ENCODE data around the gene SCAPER.

SCAPER gene

DNA sequence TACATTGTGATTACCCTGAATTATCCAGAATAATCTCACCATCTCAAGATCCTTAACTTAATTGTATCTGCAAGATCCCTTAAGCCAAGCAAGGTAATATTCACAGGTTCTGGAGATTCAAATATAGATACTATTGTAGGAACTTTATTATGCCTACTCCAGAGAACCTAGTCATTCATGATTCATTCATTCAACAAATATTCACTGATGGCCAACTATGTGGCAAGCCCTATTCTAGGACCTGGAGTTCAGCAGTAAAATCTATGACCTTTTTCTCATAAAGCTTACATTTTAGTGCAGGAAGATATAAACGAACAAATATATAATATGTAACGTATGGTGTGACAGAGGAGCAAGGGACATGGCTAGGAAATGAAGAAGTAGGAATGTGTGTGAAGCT is 519.0 kb downstream of the SCAPER start:
- DNase-seq, result no peak

DNA sequence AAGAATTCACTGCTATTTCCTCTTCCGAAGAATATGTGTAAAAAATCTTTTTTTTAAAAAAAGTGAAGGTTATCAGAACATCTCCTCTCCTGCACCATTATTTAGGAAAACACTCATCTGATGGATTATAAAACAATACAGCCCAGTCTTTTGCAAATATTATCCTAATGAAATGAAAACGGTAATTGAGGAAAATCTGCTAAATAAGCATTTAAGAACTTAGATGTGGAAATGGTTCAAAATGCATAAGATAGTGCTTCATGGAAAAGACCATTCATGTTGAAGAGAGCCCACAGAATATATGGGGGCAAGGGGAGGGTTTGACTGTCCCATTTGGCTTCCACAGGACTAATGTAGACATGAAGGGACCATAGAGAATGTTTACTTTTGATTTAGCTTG is 520.7 kb downstream of the SCAPER start:
- DNase-seq, result no peak

DNA sequence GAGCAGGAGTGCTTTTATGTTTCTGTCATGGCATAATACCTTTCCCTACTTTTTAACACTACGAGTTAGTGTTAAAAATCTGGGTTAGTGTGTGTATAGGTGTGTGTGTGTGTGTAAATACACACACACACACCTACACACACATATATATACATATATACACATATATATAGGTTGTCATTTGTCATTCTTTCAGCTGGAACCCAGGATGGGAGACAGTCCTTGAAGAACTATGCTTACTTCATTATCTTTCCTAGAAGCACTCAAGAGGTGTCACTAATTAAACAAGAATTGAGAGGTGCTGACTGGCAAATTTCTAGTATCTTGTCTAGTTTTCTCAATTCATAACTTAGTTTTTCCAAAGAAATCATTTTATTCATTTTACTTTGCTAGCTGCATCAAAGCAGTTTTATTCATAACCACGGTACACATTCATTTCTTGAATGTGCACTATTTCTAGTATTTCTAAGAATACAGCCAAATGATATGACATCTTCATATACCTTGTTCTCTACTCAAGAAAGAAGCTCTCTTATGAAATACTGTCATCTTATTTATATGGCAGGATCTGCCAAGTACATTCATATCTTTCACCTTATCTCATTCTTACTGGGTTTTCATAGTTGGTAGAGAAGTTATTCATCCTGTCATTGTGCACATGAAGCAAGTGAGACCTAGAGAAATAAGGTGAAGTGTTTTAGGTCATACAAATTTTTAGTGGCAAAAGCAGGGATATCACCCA is 522.0 kb downstream of the SCAPER start:
- DNase-seq, result no peak

DNA sequence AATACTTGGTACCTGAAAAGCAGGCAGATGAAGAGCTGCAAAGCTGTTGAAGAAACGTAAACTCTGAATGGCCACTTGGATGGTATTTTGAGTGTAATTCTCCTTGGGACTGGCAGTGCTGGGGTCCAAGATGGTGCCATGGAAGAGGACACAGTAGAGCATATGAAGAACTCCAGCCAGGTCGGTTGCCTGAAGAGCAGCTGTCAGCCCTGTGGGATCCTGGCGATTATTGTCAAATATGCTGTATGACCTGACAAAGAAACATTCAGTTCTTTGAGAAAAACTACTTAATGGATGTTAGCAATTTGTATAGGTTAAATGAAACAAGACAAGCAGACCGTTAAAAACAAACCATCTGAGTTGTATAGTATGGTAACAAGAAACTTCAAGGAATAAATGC is 523.8 kb downstream of the SCAPER start:
- DNase-seq, result no peak

DNA sequence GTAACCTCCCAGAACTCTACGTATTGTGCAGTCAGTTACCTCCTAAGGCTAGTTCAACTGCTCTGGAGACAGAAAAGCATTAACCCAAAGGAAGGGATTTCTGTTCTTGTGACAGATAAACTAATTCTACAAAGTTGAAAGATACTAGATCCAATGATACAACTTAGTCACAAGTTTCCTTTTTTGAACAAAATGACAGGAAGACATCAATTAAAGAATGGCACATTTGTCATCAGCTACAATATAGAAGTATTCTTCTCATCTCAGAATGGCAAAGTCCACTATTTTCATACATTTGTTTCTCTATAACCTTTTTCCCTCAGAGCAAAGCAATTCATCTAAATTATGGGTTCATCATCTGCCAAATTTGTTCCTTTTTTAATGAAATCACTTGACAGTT is 524.9 kb downstream of the SCAPER start:
- no peak for DNase-seq

DNA sequence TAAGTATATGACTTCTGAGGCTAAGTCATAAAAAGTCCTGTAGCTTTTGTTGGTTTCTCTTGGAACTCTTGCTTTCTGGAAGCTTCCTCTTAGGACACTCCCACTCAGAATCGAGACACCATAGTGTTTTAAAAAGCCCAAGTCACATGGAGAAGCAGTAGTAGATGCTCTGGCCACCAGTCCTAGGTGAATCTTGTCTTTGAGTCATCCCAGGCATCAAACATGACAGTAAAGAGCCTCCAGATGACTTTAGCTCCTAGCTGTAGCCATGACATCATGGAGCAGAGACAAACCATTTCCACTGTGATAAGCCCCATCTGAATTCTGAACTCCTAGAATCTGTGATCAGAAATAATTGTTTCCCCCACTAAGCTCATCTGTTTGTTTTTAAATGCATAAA is 526.4 kb downstream of the SCAPER start:
- no peak for DNase-seq

DNA sequence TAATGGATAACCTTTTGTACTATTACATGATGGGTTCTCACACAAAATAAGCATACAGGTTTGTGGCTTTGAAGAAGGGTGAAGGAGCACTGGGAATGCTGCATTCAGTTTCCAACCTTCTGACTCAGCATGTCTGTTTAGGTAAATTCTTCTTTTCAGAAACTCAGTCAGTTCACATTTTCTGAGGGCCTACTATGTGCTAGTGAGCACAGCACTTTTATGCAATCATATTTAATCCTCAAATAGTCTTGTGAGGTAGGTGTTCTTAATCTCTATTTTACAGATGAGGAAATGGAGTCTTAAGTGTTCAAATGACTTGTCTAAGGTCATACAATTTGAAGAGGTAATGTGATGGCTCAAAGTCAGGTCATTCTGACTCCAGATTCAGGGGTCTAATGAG is 527.4 kb downstream of the SCAPER start:
- DNase-seq, result no peak

DNA sequence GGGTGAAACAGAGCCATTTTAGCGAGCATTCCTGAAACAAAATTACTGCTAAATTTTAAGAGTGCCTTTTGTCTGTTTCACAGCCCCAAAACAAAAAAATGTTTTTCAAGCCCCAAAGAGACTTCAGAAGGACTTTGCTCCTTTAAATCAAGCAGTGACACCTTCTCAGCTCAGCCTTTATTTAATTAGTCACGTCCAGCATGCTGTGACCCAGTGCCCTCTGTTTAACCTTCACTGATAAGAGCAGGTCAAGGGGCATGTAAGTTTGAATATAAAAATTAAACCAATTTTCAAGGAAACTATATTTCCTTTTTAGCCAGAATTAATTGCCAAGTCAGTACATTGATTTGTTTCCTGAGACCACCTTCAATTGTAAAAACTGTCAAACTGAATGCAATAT is 527.9 kb downstream of the SCAPER start:
- DNase-seq, result no peak

DNA sequence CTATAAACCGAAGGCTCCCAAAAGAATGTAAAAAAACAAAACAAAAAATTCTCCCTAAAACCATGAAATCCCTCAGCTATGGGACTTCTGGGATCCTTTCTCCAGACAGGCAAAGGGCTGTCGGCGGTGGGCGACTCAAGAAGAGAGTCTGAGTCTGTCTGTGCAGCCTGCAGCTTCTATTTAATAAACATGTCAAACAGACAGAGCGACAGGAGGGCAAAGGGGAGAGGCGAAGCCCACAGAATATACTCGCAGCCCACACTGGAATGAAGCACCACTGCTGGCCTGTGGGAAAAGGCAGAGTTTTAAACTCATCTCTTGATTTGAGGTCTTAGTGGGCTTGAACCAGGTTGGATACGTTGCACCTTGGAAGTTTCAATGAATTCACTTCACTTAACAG is 528.3 kb downstream of the SCAPER start:
- DNase-seq, result no peak

DNA sequence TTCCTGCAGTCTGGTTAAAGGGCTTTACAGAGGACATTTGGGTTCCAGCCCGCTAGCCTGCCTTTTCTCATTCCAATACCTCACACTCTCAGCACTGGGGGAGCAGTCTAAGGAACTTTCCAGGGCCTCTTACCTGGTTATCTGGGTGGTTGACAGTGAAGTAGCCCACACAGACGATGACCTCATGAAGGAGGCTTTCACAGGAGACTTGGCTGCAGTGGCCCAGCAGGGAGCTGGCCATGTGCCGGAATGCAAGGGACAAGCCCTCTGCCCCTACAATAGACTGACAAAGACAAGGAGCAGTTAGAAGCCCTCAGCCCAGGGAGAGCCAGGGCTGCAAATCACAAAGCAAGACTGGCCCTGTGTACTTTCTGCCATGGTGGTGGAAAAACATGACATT is 529.1 kb downstream of the SCAPER start:
- DNase-seq, result no peak

DNA sequence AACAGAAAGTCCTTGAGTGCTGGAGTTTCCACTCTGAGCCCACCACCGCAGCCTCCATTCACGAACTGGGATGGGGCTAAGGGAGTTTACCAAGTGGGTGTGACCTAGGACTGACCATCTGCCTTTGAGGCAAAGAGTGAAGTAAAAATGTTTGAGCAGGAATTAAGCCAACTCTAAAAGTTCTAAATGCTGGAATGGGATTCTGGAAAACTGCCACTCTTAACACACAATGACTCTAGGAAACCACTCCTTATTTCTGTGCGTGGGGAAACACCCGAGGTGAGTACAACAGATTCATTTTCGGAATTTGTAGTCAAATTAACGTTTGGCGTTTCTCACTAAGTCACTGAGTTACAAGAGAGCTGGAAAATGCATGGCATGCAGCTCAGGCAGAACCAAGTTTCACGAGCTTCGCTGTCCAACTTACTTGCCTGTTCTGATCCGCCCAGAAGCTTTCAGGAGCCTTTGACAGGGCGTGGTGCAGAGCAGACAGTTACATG is 537.0 kb downstream of the SCAPER start:
- no peak for DNase-seq

DNA sequence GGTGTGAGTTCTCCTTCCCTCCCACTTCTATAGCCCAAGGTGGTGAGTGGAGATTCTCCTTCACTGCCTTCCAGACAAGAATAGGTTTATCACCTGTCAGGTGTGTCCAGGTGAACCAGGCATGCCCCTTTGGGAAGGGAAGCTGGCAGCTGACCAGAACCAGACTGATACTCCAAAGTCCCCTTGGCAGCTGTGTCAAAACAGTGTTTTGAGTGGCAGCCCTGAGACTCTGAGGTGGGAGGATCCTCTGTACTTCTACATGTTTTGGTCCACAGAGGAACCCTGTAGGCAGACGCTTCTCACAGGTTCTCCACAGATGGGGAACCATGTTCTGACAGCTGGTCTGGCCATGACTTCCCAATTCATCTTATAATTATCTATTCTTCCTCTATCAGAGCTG is 538.4 kb downstream of the SCAPER start:
- DNase-seq, result no peak

DNA sequence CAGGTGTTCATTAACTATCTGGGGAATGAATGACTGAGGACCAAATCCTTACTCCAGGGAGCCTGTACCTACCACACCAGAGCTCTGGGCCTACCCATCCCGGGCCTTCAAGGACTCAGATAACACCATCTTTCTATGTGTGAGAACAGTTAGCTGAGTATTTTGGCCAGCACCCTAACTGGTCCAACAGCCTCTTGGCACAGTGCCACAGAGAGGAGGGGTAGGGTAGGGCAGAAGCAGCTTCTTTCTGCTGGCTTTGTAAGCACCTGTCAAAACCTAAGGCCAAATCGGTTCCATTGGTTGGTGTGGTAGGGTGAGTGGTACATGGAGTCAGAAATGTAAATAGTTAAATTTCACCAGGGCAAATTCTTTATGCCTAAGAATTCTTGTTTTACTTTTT is 541.9 kb downstream of the SCAPER start:
- DNase-seq, result no peak

DNA sequence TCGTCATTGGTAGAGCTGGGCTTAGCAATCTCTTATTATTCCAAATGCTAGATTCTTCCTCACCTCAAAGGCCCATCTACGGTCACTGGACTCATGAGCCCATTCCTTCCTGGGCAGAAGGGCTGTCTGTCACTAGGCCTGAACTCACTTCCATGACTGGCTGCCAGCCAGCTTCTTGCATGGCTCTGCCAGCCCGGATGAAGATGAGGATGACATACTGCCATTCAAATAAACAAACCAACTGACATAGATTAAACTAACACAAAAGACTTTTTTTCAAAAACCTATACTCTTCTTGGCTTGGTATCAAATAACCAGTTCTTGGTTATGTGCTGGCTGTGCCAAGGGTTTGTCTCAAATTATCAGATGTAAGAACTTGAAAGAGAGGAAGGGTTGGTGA is 544.7 kb downstream of the SCAPER start:
- no peak for DNase-seq

DNA sequence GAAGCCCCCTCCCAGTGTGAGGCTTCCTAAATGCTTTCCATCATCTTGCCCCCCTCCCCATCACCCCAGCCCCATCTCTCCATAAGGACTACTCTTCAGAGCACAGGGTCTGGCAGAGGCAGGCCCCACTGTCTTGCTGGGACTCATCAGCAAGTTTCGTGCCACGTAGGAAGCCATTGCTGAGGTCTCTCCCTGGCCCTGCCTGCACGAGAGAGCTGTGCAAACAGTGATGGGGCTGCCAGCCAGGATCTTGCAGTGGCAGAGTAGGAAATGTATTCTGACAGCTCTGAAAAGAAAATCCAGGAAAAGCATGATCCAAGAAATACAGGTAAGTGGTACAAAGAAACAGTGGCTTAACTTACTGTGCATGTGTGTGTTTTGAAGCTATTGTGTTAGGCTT is 546.0 kb downstream of the SCAPER start:
- no peak for DNase-seq

DNA sequence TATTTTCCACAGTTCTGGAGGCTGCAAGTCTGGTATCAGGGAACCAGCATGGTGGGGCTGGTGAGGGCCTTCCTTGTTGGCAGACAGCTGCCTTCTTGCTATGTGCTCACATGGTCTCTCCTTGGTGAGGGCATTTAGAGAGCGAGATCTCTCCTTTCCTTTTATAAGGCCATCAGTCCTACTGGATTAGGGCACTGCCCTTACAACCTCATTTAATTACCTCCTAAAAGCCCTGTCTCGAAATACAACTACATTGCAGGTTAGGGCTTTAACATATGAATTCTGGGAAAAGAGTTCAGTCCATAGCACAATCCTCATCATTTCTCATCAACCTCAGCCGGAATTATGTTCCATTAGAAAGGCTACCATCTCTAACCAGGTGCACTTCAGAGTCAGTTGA is 546.7 kb downstream of the SCAPER start:
- no peak for DNase-seq

DNA sequence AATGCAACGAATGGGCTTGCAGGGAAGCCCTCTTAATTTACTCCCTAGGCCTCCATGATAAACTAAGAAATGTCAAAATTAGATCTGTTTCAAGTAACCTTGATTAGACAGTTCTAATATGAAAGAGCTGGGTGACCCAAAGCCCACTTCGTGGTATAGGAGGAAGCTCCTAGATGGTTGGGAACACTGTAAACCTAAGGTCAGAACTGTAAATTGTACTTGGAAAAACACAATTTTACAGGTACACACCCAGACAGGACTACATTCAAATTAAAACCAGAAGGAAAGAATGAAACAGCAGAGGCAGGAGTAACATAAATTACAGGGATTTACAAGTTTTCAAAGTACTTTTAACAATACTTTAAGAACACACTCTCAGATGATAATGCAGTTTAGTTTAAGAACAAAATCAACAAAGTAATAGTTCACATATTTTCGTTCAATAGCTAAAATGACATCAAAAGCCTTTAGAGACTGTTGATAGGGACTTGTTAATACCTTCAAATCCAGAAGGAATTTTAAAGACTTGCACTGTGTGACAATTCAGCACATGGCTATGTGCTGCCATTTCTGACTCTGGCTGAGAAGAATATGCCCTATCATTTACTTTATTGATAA is 550.2 kb downstream of the SCAPER start:
- DNase-seq, result no peak

DNA sequence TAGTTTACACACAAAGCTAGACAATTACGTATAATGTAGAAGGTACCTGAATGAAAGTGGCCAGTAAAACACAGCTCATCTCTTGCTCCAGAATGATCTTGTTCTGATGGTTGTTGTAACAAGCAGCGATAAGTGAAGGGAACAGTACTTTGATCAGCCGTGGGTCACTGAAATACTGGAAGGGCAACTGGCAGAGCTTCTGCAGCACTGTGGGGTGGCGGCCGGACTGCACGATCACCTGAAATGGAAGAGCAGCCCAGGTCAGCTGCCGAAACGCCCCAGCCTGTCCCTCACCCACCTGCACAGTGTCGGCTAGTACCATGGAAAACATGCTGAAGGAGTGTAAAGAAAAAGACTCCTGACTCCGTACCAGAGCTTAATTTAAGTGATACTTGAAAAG is 551.2 kb downstream of the SCAPER start:
- DNase-seq, result no peak

DNA sequence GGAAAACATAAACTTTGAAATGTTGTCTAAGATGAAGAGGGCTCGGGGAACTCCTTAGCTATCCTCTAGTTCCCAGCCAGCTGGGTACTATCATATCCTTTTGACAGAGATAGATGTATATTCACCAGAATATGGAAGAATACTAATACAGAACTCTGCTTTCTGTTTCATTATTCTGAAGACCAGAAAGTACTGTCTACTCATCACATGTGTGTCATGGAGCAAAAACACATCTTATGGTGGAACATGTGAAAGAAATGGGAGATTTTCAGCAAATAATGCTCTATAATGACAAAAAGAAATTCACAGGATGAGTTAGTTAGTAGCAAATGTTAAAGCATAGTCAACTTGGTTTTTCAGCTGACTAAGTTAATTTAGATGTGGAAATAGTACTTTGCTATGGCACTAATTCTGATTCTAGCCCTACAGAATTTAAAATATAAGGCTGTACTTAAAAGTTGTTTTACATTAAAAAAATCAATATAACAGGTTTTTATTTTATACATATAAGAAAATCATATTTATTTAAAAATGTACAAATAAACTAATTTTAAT is 552.0 kb downstream of the SCAPER start:
- no peak for DNase-seq

DNA sequence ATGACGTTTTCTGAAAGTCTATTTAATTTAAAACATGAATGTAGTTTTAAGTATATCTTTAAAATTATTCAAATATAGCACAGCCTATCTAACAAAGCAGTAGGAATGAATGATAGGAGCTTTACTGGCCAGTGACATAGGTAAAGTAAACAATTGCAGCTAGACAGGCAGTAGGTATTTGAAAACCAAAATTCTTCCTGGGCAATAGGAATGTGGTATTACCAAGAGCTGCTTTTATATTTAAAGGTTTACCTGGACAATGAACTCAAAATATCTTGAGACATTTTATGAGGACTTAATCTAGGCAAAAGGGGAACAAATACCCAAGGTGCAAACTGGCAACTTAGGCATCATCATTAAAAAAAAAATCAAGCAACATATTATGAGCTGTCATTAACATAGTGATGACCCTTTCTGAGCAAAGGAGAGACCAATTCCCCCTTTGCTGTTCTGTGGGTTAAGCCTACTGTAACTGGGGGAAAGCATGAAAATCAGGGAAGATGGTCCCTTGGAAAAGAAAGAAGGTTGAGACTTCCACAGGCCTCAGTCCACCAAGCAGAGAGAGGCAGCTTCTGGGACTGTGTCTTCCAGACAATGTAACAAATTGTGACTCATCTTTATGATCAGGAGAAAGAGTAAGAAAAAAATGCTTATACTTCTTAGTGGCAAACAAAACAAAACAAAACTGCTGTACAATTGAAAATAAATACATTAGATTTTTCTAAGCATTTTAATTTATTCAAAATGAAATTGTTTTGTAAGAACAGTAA is 555.7 kb downstream of the SCAPER start:
- DNase-seq, result no peak

DNA sequence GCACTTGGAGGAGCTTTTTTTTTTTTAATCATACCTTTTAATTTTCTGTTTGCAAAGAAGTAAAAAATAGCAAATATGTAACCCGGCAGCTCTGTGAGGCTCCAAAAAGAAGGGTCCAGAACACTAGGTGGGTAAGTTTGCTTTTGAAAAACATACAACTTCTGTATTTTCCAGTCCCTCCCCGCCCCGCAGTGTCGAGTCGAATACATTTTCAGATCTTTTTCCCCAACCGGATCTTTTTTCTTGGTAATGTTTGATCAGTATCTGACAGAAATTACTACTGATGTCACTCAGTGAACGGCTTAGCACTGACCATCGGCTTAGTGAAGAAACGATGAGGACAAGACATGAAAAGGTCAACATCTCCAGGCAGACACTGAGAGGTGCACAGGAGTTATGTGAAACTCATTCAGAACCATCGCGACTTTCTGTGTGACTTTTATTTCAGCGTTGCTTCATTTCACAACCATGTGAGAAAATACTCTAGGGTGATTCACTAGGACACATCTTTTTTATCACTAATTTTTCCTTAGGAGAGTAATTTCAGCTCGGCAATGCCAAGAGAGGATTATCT is 557.6 kb downstream of the SCAPER start:
- DNase-seq, result no peak

DNA sequence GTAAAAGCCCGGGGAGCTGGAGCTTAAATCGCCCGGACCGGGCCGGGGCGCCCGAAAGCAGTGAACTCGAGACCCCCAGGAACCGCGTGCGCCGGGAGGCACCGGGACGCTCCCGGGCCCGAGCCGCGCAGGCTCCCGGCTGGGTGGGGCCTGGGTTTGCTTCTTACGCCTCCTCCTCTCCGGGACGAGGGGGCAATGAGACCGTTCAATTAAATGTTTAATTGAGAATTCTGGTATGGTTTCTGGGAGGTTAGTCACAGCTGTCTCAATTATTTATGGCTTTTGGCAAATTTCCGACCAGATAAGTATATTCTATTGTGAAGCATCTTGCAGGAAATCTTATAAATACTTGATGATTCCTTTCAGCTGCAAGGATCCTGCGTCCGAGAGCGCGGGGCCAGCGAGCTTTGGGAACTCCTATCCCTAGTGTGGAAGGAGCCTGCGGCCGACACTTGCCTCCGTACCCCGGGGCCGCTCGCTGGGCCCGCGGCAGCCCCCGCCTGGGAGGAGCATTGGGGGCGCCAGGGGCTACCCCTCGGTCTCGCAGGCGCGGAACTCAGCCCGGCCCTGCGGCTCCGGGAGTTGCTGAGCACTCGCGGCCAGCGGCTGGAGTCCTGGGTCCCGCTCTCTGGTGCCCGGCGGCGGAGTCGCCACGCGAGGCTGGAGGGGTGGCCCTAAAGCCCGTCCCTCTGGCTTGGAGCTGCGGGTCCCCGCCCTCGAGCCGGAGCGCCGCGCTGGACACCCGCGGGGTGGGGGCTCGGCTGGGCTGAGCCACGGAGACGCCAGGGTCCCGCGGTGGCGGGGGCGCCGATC is 558.3 kb downstream of the SCAPER start:
- DNase-seq, result no peak
